OCI-LY7 (cell line): ENCODE results near the gene RPS17.

Experiments used
- EZH2phosphoT487 ChIP-seq: fragments of 200-600 bp; sonication (generic); IDR thresholded peaks from 2 replicates; pipeline ENCODE4 v1.6.1; 2018; ENCODE audit warnings: low read depth, borderline replicate concordance, mild to moderate bottlenecking, mixed run types, antibody characterized with exemption, low read length, moderate library complexity, mixed read lengths
- TF ChIP-seq, protein P1 (sequence below): fragments of 200-600 bp; sonication (generic); conservative IDR thresholded peaks from 2 replicates; pipeline ENCODE4 v1.5.1; 2014; ENCODE audit warnings: mild to moderate bottlenecking, antibody characterized with exemption, low read length, moderate library complexity, mixed read lengths

DNA sequence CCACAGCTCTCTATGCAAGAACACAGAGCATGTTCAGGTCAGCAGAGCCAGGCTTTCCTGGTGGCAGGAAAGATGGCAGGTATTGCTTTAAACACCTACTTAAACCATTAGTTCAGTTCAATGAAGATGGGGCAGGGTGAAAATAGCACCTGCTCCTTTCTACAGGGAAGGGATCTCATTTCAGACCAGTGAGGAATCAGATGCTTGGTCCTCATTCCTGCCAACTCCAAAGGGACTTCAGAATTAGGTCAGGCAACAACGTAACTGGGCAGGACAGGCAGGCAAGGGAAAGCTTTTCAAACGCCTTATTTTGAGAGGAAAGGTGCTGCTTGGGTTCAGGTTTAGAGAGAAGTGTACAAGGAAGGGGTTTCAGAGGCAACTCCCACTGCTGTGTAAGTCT lies 12.6 kb upstream of the RPS17 start:
- TF ChIP-seq, protein P1, sequence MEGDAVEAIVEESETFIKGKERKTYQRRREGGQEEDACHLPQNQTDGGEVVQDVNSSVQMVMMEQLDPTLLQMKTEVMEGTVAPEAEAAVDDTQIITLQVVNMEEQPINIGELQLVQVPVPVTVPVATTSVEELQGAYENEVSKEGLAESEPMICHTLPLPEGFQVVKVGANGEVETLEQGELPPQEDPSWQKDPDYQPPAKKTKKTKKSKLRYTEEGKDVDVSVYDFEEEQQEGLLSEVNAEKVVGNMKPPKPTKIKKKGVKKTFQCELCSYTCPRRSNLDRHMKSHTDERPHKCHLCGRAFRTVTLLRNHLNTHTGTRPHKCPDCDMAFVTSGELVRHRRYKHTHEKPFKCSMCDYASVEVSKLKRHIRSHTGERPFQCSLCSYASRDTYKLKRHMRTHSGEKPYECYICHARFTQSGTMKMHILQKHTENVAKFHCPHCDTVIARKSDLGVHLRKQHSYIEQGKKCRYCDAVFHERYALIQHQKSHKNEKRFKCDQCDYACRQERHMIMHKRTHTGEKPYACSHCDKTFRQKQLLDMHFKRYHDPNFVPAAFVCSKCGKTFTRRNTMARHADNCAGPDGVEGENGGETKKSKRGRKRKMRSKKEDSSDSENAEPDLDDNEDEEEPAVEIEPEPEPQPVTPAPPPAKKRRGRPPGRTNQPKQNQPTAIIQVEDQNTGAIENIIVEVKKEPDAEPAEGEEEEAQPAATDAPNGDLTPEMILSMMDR: no peak
- no peak for TF ChIP-seq EZH2phosphoT487
